Iris pigment epithelial cell (primary cell): Measurements from ENCODE around the gene MRPL27.

Experiments used
- DNase-seq: peaks from one replicate; pipeline ENCODE4 v3.0.0-alpha.2; 2011; ENCODE audit warnings: low read depth

MRPL27 gene

DNA sequence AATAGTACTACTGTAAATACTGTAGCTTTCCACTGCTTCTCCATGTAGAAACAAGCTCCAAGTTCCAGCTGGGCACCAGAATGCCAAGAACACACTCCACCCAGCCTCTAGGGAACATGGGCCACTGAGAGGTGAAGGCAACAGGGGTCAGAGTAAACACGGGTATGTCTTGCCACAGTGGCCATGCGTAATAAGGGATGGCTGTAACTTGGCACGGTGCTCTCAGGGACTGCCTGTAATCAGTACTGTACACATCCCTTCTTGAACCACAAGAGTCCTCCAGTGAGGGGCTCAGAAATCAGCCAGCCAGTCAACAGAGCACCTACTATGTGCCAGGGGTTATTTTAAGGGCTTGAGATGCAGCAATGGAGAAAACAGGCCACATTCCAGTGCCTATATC, 13.5 kb upstream of the MRPL27 start:
- DNase-seq, result no peak

DNA sequence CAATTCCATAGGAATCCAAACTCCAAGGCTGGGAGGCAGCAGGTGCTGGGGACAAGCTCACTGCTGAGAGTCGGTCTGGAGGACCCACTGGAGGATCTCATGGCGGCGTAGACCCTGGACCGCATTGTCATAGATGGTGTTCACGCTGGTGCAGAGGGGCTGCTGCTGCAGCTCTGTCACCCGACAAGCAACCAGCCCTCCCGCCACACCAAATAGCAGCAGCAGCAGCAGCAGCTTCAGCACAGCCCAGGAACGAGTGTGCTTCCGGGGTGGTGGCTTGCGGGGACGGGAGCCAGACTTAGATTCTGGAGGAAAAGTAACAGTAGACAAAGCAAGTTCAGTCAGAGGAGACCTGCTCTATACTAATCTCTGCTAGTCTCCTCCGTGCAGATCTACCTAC, 9.9 kb upstream of the MRPL27 start:
- DNase-seq, result no peak

DNA sequence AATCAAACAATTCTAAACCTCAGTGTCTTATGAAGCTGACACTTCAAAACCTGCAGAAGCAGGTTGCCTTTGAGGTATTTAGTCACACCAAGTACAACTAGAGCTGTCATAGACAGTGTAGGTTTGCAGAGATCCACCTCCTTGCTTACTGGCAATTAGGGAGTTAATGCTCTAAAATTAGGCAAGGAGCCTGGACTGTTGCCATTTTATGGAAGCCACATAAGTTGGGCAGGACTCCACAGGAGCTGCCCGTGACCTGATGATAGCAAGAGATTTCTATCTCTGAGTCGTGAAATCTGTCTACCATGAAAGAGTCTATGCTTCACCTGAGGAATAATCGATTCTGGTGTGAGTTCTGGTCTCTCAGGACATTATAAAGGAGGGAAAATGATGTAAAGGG, 8.9 kb upstream of the MRPL27 start:
- DNase-seq, result no peak

DNA sequence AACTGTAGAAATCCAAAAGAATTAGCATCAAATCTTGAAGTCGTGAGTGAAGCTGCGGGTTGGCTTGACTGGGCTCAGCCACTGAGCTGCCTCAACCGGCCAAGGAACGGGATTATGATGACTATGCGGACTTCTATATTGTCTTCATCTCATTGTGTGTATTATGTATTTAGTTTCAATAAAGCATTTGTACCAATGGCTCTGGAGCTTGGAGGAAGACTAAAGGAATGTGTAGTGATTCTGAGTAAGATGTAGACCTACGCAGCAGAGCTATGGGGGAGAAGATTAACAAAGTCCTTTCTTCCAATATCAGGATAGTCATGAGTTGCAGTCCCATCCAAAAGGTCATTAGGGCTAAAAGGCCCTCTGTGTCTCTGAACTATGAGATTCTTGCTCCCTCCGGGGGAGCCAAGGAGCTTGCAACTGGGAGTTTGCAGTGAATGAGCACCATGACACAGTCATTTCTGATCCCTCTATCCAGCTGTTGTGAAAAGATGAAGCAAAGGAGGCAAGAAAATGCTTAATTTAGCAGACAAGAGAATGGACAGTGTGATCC, 8.4 kb upstream of the MRPL27 start:
- DNase-seq, result no peak

DNA sequence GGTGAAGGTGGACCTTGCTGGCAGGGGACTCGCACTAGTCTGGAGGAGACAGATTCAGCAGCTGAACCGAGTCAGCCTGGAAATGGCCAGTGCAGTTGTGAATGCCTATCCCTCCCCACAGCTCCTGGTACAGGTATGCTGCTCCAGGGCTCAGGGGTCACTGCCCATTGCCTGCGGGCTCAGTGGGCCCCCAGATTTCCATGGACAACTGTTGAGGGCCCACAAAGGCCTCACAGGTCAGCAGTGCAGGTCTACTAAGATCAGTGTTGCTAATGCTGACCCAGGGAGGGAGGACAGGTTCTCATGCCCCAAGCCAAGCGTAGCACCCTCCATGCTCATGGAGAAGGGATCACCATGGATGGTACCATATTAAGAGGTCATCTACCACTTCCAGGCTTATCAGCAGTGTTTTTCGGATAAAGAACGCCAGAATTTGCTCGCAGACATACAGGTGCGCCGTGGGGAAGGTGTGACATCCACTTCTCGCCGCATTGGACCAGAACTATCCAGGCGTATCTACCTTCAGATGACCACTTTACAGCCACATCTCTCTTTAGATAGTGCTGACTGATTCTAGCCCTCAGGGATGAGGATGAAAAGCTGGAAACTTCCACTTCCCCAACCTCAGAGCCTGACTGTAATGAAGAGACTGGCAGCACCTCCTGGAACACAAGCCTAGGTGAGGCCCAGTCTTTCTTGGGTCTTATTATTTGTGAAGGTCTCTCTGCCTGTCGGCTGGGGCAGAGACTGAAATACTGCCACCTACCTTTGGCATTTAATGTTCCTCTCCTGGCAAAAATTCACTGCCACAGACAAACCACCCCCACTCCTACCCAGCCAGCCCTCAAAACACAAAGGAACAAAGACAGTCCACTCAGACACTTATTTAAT, 7.6 kb upstream of the MRPL27 start:
- no peak for DNase-seq

DNA sequence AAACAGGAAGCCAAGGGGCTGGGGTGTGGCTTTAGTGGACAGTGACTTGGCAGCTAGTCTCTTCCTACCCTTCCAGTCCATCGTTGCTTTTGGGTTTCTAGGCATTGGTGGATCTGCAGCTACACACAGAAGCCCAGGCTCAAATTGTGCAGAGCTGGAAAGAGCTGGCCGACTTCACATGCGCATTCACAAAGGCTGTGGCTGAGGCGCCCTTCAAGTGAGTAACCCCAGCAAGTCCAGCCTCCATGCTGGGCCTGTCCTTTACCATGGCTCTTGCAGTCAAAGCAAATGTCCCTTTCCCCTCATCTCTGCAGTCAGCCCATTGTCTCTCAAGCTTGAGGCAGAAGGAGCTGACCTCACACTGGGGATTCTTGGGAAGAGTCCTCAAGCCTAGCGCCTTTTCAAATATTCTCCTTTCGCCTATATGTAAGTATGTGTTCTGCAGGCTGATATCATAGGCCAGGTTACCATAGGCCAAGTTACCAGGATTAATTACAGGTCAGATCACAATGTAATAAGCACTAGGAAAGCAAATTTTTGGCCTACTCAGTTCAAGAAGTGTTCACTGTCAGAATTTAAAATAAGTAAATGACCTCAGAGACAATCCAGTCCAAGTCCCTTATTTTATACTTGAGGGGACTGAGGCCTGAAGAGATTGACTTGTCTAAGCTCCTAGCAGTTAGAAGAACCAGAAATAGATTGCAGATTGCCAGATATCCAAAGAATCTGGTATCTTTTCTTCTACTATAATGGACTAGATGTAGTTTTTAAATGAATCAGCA, 6.6 kb upstream of the MRPL27 start:
- no peak for DNase-seq

DNA sequence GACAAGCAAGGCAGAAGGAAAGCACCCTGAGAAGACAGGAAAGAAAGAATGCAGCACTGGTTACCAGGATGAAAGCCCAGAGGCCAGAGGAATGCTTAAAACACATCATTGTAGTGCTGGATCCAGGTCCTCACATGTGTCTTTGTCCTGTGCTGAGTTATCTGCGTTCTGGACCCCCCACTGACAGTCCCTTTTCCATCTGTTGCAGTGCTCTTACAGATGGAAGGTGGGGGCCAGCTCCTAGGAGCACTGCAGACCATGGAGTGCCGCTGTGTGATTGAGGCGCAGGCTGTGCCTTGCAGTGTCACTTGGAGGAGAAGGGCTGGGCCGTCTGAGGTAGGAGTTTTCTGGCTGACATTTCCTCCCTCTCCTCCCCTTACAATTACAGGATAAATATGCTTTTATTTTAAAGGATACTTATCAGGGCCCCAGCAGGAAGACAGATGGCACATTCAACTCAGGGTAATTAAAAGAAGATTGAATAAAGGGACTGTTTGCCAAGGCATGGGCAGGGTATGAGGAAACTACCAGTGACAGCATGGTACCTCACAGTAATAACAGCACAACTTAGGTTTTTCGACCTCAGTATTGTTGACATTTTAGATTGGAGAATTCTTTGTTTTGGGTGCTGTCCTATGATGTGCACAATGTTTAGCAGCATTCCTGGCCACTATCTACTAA, 3.0 kb upstream of the MRPL27 start:
- DNase-seq, result no peak

DNA sequence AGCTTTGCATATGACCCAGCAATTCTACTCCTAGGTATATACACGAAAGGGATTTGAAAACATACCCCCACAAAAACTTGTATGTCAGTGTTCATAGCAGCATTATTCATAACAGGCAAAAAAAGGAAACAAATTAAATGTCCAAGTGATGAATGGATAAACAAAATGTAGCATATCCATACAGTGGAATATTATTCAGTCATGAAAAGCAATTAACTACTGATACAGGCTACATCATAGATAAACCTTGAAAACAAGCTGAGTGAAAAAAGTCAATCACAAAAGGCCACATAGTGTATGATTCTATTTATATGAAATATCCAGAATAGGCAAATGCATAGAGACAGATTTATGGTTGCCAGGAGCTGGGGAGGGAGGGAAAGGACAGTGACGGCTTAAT, 721 bp upstream of the MRPL27 start:
- no peak for DNase-seq

DNA sequence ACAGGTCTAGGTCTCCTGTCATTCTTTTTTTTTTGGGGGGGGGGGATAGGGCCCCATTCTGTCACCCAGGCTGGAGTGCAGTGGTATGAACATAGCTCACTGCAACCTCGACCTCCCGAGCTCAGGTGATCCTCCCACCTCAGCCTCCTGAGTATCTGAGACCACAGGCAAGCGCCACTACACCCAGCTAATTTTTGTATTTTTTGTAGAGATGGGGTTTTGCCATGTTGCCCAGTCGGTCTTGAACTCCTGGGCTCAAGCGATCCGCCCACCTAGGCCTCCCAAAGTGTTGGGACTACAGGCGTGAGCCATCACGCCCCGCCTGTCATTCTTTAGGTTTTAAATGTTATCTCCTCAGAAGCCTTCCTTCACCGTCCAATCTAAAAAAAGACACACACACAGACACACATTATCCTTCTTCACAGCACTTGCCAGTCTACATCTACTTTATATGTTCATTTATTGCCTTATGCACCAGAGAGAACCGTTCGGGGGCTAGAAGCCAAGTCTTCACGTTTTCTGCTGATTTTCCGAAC, 694 bp downstream of the MRPL27 start:
- DNase-seq, result no peak

DNA sequence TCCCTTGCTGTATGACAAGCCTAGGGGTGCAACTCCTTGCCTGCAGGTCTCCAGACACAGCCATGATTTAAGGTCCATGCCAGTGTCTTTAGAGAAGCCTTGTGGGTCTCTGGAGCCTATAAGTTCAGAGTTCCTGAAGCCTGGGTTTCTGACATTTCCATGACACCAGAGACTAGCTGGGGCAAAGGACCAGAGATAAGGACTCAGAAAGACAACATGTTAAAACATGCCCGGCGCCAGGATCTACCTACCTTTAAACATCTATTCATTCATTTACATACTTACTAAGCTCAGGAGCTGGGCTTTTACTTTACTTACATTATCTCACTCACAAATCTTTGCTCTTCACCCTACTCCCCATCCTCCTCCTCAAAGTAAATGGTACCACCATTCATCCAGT, 1.5 kb downstream of the MRPL27 start:
- DNase-seq, result no peak

DNA sequence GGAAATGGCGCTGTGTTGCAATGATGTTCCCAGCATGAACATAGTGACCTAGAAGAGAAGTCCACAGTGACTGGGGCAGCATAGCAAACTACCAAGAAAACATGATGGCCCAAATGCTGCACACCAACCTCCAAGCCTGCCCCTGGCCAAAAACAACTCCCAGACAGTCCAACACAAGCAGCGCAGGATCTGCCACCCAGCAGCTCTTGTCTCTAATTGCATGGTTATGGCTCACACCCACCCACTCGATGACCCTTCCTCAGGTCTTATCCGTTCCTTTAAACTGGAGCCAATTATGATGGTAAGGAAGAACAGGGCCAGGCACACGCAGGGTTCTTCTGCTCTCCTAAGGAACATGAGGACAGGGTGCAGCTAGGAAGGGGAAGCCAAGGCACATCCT, 2.9 kb downstream of the MRPL27 start:
- DNase-seq, result no peak

DNA sequence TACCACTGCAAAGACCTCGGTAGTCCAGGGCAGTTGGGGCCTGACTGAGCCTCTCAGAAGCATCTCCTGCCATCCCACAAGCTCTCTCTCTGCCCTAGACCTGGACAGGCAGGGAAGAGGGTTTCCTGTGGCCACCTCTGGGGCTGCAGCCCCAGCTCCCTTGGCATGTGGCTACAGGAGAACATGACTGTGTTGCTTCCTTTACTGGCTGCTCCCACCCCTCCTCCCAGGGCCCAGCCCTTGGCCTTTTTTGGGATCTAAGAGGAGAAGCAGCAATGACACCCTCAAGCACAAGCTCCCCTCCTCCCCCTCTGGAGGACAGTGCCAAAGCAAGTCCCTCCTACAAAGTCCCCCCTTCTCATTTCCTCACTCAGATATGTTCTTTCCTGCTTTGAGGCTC, 5.6 kb downstream of the MRPL27 start:
- DNase-seq, result no peak

DNA sequence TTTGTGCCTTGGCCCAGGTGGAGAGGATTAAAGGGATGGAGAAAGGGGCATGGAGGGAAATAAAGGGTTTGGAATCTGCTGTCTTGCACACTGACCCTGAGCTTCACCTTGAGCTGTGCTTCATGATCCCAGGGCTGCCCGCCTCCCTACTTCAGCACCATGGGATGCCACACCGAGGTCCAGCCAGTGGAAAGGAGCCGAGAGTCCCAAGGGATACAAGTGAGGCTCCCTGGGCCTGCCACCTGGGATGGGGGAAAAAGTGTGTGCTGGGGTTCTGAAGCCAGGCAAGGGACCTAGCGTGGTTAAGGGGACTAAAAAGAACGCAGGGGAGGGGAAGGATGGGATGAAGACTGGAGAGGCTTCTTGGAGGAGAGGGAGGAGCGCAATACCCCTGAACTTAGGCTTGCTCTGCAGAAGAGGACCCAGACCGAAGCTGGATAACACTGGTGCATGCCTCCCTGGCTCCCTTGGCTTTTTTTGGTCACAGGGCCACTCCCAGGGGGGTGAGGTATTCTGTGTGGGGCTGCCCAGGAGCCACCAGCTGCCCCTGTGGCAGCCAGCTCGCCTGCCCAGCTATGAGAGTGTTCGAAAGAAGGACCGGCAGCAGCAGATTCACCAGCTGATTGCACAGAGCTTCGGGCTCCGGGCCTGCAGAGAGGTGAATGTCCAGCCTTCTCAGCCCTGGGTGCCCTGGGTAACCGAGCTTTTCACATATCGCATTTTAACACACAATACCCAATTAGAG, 7.2 kb downstream of the MRPL27 start:
- DNase-seq, result no peak

DNA sequence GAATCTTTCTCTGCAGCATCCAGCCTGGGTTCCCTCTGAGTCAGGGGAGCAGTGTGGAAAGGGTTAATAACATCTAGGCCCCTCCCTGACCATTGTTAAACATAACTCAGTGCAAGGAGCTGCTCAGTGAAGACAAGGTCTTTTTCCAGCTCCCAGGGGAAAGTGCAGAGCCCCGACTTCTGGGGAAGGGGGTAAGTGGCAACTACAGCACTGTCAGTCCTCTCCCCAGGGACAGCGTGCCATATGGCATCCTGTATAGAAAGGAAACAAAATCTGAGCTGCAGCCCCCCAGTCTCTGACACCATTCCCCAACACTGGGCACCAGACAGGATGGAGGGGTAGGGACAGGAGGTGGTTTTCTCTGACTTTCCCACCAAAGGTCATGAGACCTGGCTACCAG, 7.8 kb downstream of the MRPL27 start:
- no peak for DNase-seq

DNA sequence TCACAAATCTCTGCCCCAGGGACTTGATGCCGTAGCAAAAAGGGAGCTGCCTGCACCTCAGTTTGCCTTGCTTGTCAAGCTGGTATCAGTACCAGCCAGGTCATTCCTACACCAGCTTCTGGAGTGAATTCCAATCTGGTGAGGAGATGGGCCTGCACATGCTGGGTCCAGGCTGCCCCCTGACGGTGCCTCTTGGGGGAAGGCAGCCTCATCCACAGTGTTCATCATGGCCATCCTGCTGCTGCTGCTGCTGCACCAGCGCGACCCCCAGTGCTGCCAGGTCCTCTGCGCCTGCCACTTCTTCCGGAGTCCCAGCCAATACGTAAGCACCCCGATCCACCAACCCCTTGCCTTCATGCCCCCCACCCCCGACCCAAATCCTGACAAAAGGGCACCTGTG, 8.3 kb downstream of the MRPL27 start:
- peak; percentile 31 for DNase-seq

DNA sequence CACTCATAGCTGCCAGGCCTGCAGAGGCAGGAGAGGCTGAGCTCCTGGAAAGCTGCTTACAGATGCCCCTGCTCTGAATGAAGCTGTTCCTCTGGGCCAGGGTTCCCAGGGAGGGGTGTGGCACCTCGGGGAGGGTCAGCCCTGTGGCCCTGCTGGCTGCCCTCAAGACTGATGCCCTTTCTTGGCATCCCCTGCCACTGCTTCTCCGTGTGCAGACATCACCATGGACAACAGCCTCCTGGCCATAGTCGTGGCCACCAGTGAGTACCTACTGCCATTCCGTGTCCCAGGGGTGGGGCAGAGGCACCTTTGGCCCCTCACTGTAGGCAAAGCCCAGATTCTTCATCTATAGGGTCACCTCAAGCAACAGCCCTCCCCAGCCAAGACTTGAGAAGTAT, 8.9 kb downstream of the MRPL27 start:
- no peak for DNase-seq

DNA sequence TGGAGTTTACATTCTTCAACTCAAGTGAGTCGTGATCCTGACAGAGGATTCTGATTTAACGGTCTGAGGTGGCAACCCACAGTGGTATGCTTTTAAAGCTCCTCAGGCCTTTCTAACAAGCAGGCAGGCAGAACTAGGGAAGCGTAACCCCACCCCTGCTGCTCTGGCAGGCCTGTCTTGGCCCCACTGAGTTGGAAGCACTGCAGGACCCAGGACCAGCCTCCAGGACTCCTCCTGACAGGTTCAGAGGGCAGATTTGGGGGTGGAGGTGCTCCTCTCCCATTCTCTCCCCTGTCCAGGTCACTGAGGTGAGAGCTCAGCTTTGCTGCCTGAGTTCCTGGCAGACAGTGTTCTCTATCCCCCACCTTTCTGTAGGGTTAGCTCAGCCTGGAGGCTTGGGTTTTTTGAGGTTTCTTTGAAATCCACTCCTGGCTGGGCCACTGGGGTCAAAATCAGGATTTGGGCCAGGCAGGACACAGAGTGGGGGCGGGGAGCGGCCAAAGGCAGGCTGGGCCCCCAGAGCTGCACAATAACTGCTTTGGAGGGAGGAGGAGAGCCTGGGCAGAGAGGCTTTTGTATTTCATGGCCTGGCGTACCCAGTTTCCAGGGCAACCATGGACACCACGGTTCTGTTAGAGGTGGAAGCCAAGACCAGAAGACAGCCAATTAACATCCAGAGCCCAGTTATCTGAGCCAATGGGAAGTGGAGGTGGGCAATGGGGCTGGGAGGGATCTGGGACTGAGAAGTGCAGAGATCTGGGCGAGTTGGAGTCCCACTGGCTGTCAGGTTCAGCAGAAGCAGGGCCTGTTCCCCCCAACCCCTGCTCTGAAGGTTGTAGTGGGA, 9.5 kb downstream of the MRPL27 start:
- DNase-seq, result peak; percentile 74

DNA sequence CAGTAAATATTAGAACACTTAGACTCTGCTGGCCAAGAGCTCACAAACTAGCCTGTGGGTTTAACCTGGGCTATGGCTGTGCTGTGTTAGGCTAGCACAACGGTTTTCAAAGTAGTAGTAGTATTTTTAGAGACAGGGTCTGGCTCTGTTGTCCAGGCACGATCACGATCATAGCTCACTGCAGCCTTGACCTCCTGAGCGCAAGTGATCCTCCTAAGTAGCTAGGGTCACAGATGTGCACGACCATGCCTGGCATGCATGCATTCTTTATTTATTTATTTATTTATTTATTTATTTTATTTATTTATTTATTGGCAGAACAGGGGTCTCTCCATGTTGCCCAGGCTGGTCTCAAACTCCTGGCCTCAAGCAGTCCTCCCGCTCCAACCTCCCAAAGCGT, 10.3 kb downstream of the MRPL27 start:
- DNase-seq, result no peak

DNA sequence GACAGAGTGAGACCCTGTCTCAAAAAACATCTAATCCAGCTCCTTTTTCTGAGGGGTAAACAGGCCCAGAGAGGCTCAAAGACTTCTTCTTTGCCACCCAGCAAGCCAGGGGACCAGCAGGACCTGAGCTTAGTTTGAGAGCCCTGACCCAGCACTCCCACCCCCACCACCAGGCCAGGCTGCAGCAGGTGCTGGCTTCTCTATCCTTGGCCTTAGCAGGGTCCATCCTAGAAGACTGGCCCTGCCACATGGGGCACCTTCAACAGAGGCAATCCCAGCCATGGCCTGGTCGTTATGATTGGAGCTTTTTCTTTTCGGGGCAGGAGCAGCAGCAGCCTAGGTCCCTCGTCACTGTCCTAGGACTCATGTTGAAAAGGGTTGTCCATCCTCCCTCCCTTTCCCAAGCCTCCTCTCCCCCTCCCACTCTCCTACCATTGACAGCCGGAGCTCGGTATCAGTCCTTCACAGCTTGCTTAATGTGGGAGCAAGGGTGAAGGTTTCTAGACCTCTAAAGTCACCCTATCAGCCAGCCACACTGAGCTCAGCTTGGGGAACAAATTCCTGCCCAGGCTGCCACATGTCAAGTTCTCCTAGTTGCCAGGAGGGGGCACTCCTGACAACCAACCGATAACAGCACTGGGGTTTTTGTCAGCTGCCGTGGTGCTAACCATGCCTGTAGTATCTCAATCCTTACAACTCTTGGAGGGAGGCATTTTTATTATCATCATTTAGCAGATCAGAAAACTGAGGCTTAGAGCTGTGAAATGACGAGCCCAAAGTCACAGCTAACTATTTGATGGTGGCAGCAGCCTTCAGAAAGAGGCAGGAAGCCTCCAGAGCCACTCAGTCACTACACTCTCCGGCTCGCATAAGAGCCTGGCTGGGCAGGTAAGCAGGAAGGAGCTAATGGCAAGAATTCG, 11.2 kb downstream of the MRPL27 start:
- DNase-seq, result peak; percentile 80
